PFSK-1 (cell line): ENCODE measurements around the gene PEAK3.

Experiments used
- POLR2AphosphoS5 ChIP-seq: IDR thresholded peaks from 2 replicates; pipeline ENCODE4 v1.6.1; 2012; ENCODE audit warnings: low read depth, mild to moderate bottlenecking, control low read depth, low read length, moderate library complexity
- TAF1 ChIP-seq: IDR thresholded peaks from 2 replicates; pipeline ENCODE4 v1.6.1; 2012; ENCODE audit warnings: low read length, control low read depth, borderline replicate concordance; ENCODE audit not compliant: insufficient read depth
- TF ChIP-seq, protein P1 (sequence below), 2 experiments: IDR thresholded peaks; 2 replicates each; pipeline versions ENCODE4 v1.6.1 to v1.8.0; 2011 to 2012; ENCODE audit warnings: low read depth in 2 of 2, low read length in 2 of 2, control low read depth in 1 of 2, inconsistent platforms in 1 of 2, mild to moderate bottlenecking in 1 of 2, moderate library complexity in 1 of 2; ENCODE audit not compliant: insufficient read depth in 1 of 2

DNA sequence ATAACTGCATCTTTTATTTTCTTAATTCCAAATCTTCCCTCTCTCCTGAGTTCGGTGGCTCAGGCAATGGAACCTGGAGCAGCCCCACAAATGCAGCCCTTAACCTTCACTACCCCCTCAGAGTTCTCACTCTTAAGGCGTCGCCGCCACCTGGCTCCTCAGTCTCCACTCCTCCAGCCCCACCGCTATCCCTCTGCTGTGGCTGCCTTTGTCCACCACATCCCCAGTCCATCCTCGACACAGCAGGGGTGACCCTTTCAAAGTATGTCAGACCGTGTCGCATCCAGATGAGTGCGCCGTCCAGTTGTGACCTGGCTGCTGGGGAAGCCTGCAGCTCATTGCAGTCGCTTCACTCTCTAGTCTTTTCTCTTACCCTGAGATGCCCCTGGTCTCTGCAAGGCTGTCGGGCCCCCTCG is 47.5 kb upstream of the PEAK3 start:
- TF ChIP-seq, protein P1, sequence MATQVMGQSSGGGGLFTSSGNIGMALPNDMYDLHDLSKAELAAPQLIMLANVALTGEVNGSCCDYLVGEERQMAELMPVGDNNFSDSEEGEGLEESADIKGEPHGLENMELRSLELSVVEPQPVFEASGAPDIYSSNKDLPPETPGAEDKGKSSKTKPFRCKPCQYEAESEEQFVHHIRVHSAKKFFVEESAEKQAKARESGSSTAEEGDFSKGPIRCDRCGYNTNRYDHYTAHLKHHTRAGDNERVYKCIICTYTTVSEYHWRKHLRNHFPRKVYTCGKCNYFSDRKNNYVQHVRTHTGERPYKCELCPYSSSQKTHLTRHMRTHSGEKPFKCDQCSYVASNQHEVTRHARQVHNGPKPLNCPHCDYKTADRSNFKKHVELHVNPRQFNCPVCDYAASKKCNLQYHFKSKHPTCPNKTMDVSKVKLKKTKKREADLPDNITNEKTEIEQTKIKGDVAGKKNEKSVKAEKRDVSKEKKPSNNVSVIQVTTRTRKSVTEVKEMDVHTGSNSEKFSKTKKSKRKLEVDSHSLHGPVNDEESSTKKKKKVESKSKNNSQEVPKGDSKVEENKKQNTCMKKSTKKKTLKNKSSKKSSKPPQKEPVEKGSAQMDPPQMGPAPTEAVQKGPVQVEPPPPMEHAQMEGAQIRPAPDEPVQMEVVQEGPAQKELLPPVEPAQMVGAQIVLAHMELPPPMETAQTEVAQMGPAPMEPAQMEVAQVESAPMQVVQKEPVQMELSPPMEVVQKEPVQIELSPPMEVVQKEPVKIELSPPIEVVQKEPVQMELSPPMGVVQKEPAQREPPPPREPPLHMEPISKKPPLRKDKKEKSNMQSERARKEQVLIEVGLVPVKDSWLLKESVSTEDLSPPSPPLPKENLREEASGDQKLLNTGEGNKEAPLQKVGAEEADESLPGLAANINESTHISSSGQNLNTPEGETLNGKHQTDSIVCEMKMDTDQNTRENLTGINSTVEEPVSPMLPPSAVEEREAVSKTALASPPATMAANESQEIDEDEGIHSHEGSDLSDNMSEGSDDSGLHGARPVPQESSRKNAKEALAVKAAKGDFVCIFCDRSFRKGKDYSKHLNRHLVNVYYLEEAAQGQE (IDR thresholded peaks at IDR 0.05; ENCODE audit: insufficient read depth in 1 of 2, low read depth in 2 of 2, low read length in 2 of 2), result no peak
- TF ChIP-seq POLR2AphosphoS5, result no peak
- TF ChIP-seq TAF1, result no peak
